Neural progenitor cell (in vitro differentiated cells): ENCODE measurements around the gene ZNF891.

Experiments used
- CTCF ChIP-seq: fragments of 200-600 bp; sonication (generic); IDR thresholded peaks from 2 replicates; pipeline ENCODE4 v1.5.1; 2017; ENCODE audit warnings: antibody characterized with exemption, mild to moderate bottlenecking
- EZH2 ChIP-seq: fragments of 200-600 bp; sonication (generic); IDR thresholded peaks from 2 replicates; pipeline ENCODE4 v1.6.1; 2017; ENCODE audit warnings: antibody characterized with exemption, mild to moderate bottlenecking, moderate library complexity
- EZH2phosphoT487 ChIP-seq: fragments of 200-600 bp; sonication (generic); IDR thresholded peaks from 2 replicates; pipeline ENCODE4 v1.6.1; 2017; ENCODE audit warnings: antibody characterized with exemption

- TF ChIP-seq CTCF (no peak), EZH2phosphoT487 (no peak), EZH2 (no peak)
These were observed 44.8 kb upstream of the ZNF891 start for GRCh38 chr12:133174901-133175300.
